HepG2 (cell line): ENCODE measurements around the gene ACTL8. TPM values are rescaled to one million over a fixed set of nuclear protein-coding genes. Genes with fewer than 3 reads are reported as not detected.

ENCODE experiments used
- ATAC-seq: fragments of 200-7000 bp; cut with Tn5 transposase; 3 replicates; pipeline ENCODE4 v1.9.1; 2020; ENCODE audit warnings: mild to moderate bottlenecking, moderate library complexity
- BruUV-seq: library from RNA; stranded (reverse); fragments of 400-500 nt; replicated peaks from 2 replicates; lab custom pipeline; 2021; lab: Mats Ljungman, UMichigan
- CTCF ChIA-PET: fragments of 300-600 bp; formaldehyde crosslinking; extraction: SDS; loops from one replicate; lab custom pipeline; 2021; ENCODE audit warnings: low total read pairs, inconsistent platforms, low intra/inter-chr PET ratio; lab: Yijun Ruan, JAX
- POLR2A ChIA-PET: fragments of 350-600 bp; sonication (Branson Sonifier 250); formaldehyde crosslinking; loops from one replicate; lab custom pipeline; 2020; ENCODE audit warnings: antibody characterized with exemption, inconsistent platforms; lab: Yijun Ruan, JAX
- DNase-seq: peaks from one replicate; pipeline ENCODE4 v3.0.0-alpha.2; 2015; ENCODE audit warnings: low spot score
- FAIRE-seq: peaks from 3 replicates; lab custom pipeline; 2011; peaks lifted over from hg19 to GRCh38; lab: Jason Lieb, UNC
- H2AFZ ChIP-seq: one replicate; pipeline ENCODE4 v1.6.1; 2011; ENCODE audit warnings: low read length, inconsistent platforms
- H3K27ac ChIP-seq: fragments of 300-600 bp; 3 replicates; pipeline ENCODE4 v1.8.0; 2011; ENCODE audit warnings: mixed run types, mild to moderate bottlenecking, mixed read lengths, low read length, inconsistent platforms; ENCODE audit not compliant: insufficient read depth; ENCODE audit errors: extremely low read length
- H3K27me3 ChIP-seq, 2 experiments: fragments of 200-600 bp in 1 of 2; 2 replicates in 1 of 2; 3 replicates in 1 of 2; pipeline versions ENCODE4 v1.6.0 to v1.8.0; 2011; ENCODE audit warnings: low read length in 2 of 2, mild to moderate bottlenecking in 2 of 2, moderate library complexity in 2 of 2, inconsistent platforms in 1 of 2; ENCODE audit not compliant: insufficient read depth in 2 of 2, control insufficient read depth in 1 of 2
- H3K36me3 ChIP-seq, 2 experiments: fragments of 200-600 bp in 1 of 2; replicated peaks in 1 of 2; 2 replicates in 1 of 2; 3 replicates in 1 of 2; pipeline versions ENCODE4 v1.5.1 to v1.8.0; 2011; ENCODE audit warnings: low read length in 2 of 2, inconsistent platforms in 1 of 2; ENCODE audit not compliant: insufficient read depth in 2 of 2, control insufficient read depth in 1 of 2
- H3K4me1 ChIP-seq: 2 replicates; pipeline ENCODE4 v1.5.1; 2012; ENCODE audit warnings: low read length, inconsistent platforms; ENCODE audit not compliant: insufficient read depth
- H3K4me2 ChIP-seq: 2 replicates; pipeline ENCODE4 v1.6.0; 2011; ENCODE audit warnings: low read depth, low read length, inconsistent platforms
- H3K4me3 ChIP-seq, 3 experiments: fragments of 200-600 bp in 1 of 3; sonication (generic), shearing (Covaris generic) in 1 of 3; replicated peaks in 1 of 3; 2 replicates each; pipeline ENCODE4 v1.5.1; 2011 to 2016; ENCODE audit warnings: low read length in 3 of 3, inconsistent platforms in 2 of 3, low read depth in 2 of 3, mild to moderate bottlenecking in 2 of 3, control low read depth in 1 of 3, mixed read lengths in 1 of 3; ENCODE audit not compliant: insufficient read depth in 1 of 3
- H3K79me2 ChIP-seq: one replicate; pipeline ENCODE4 v1.6.1; 2011; ENCODE audit warnings: low read length, inconsistent platforms; ENCODE audit not compliant: insufficient read depth
- H3K9ac ChIP-seq: 2 replicates; pipeline ENCODE4 v1.6.0; 2011; ENCODE audit warnings: mild to moderate bottlenecking, low read depth, low read length, inconsistent platforms; ENCODE audit not compliant: insufficient read depth
- H3K9me3 ChIP-seq: 2 replicates; pipeline ENCODE4 v1.5.1; 2012; ENCODE audit warnings: mild to moderate bottlenecking, low read length
- H4K20me1 ChIP-seq: 2 replicates; pipeline ENCODE4 v1.6.0; 2011; ENCODE audit warnings: inconsistent platforms, mild to moderate bottlenecking, low read length, moderate library complexity; ENCODE audit not compliant: insufficient read depth
- NFE2L1 ChIP-seq: sonication (generic); formaldehyde crosslinking; IDR thresholded peaks from 2 replicates; pipeline ENCODE4 v1.4.0; 2020; ENCODE audit warnings: missing genetic modification reagents, mild to moderate bottlenecking, borderline replicate concordance
- NFE2L2 ChIP-seq: fragments of 150-350 bp; IDR thresholded peaks from 2 replicates; pipeline ENCODE4 v1.6.1; 2014; ENCODE audit warnings: low read length
- SMAD1 ChIP-seq: sonication (generic); formaldehyde crosslinking; IDR thresholded peaks from 2 replicates; pipeline ENCODE4 v1.4.0; 2020; ENCODE audit warnings: missing genetic modification reagents, low read depth, mild to moderate bottlenecking, borderline replicate concordance
- THYN1 ChIP-seq: sonication (generic); formaldehyde crosslinking; IDR thresholded peaks from 2 replicates; pipeline ENCODE4 v1.8.1; 2023; ENCODE audit warnings: low read depth, mild to moderate bottlenecking, moderate library complexity, missing genetic modification reagents, borderline replicate concordance
- ZBTB7A ChIP-seq: sonication (generic); formaldehyde crosslinking; IDR thresholded peaks from 2 replicates; pipeline ENCODE4 v1.8.0; 2022; ENCODE audit warnings: mild to moderate bottlenecking, missing genetic modification reagents
- ZBTB7B ChIP-seq: sonication (generic); formaldehyde crosslinking; IDR thresholded peaks from 2 replicates; pipeline ENCODE4 v1.4.0; 2020; ENCODE audit warnings: missing genetic modification reagents
- ZKSCAN1 ChIP-seq: fragments of 150-350 bp; IDR thresholded peaks from 2 replicates; pipeline ENCODE4 v1.6.1; 2014; ENCODE audit warnings: low read length
- ZNF205 ChIP-seq: IDR thresholded peaks from 2 replicates; pipeline ENCODE4 v1.6.1; 2018; ENCODE audit warnings: missing biosample characterization, missing genetic modification reagents
- ZNF430 ChIP-seq: sonication (generic); formaldehyde crosslinking; IDR thresholded peaks from 2 replicates; pipeline ENCODE4 v1.9.0; 2021; ENCODE audit warnings: mild to moderate bottlenecking, missing genetic modification reagents
- ZNF549 ChIP-seq: sonication (generic); formaldehyde crosslinking; IDR thresholded peaks from 2 replicates; pipeline ENCODE4 v1.5.0; 2020; ENCODE audit warnings: missing genetic modification reagents
- ZNF709 ChIP-seq: sonication (generic); formaldehyde crosslinking; IDR thresholded peaks from 2 replicates; pipeline ENCODE4 v1.5.0; 2020; ENCODE audit warnings: mild to moderate bottlenecking, missing genetic modification reagents
- WGBS: methylation state at CpG from one replicate; pipeline ENCODE4 v1.1.6; 2017; ENCODE audit warnings: low lambda C conversion rate; 5-methylcytosine and 5-hydroxymethylcytosine counted together
- in situ Hi-C: cut with HindIII; loops from 2 replicates; pipeline ENCODE4 v1.10.0; 2017; ENCODE audit warnings: low pct_unique_long_range_greater_than_20kb; ENCODE audit not compliant: extremely low pct_ligation_motif_present
- intact Hi-C: fragments of 100-400 bp; cut with micrococcal nuclease; formaldehyde crosslinking; loops from one replicate; pipeline ENCODE4 v1.10.0; 2022; ENCODE audit not compliant: unreplicated experiment
- polyA plus RNA-seq, 8 experiments: library from polyadenylated mRNA; depleted of rRNA in 3 of 8; stranded (reverse) in 7 of 8; unstranded in 1 of 8; fragments of >200 nt; fragmentation: Illumina TruSeq in 4 of 8; extraction: Trizol in 4 of 8; gene quantifications; 2 replicates each; pipeline versions ENCODE4 v1.2.1 to v1.2.3, GENCODE V29; 2011 to 2016; ENCODE audit warnings: low read depth in 4 of 8, missing spikeins in 1 of 8, mixed read lengths in 1 of 8; ENCODE audit not compliant: insufficient read depth in 1 of 8
- total RNA-seq, 5 experiments: library from RNA; depleted of rRNA; stranded (reverse); fragments of >200 nt; fragmentation: Illumina TruSeq; extraction: Trizol; gene quantifications; 2 replicates each; pipeline ENCODE4 v1.2.3, GENCODE V29; 2016; ENCODE audit warnings: low read depth in 1 of 5
- TF ChIP-seq, protein P1 (sequence below): sonication (generic); formaldehyde crosslinking; IDR thresholded peaks from 2 replicates; pipeline ENCODE4 v1.5.1; 2020; ENCODE audit warnings: mild to moderate bottlenecking, missing genetic modification reagents, moderate library complexity
- TF ChIP-seq, protein P2 (sequence below): sonication (generic); formaldehyde crosslinking; IDR thresholded peaks from 2 replicates; pipeline ENCODE4 v1.5.0; 2020; ENCODE audit warnings: mild to moderate bottlenecking, missing genetic modification reagents
- TF ChIP-seq, protein P3 (sequence below): sonication (generic); formaldehyde crosslinking; IDR thresholded peaks from 2 replicates; pipeline ENCODE4 v1.4.0; 2020; ENCODE audit warnings: missing genetic modification reagents
- TF ChIP-seq, protein P4 (sequence below): sonication (generic); formaldehyde crosslinking; IDR thresholded peaks from 2 replicates; pipeline ENCODE4 v1.4.0; 2020; ENCODE audit warnings: missing genetic modification reagents
- TF ChIP-seq, protein P5 (sequence below): IDR thresholded peaks from 2 replicates; pipeline ENCODE4 v1.6.1; 2012; ENCODE audit warnings: low read depth, low read length, improper control_type of control experiment

The ACTL8 gene
- total and polyA plus RNA-seq, 2 of the 13 experiments (the other 11 are each of a cell fraction or from before 2014, with no cell fraction given): 0.09 to 0.64 TPM

DNA sequence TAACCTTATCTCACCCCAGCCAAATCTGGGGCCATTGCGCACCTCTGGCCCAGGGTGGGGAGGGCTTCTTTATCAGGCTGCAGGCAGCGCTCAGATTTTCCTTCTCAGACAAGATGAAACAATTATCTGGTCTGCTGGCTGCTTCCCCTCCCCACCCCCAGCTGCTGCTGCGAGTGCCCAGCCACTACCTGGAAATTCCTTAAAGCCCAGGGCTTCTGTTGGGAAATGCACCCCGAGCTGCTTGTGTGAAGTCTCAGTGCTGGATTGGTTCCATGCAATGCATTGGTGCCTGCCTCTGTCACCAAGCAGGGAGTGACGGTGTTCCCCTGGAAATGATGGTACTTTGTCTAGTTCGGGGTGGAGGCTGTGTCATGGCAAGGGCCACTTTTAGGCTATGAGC lies 18.5 kb upstream of the ACTL8 start:
- H3K4me2 ChIP-seq: no peak overlapping the region
- TF ChIP-seq NFE2L1 (CRISPR knock-in tag) (no peak), THYN1 (CRISPR knock-in tag) (no peak), SMAD1 (CRISPR knock-in tag) (no peak), ZNF430 (CRISPR knock-in tag) (no peak), ZBTB7B (CRISPR knock-in tag) (no peak), ZNF709 (CRISPR knock-in tag) (no peak), ZNF549 (CRISPR knock-in tag) (no peak), ZNF205 (CRISPR knock-in tag) (no peak), NFE2L2 (no peak), ZKSCAN1 (no peak), ZBTB7A (CRISPR knock-in tag) (no peak)
- TF ChIP-seq, protein P1, sequence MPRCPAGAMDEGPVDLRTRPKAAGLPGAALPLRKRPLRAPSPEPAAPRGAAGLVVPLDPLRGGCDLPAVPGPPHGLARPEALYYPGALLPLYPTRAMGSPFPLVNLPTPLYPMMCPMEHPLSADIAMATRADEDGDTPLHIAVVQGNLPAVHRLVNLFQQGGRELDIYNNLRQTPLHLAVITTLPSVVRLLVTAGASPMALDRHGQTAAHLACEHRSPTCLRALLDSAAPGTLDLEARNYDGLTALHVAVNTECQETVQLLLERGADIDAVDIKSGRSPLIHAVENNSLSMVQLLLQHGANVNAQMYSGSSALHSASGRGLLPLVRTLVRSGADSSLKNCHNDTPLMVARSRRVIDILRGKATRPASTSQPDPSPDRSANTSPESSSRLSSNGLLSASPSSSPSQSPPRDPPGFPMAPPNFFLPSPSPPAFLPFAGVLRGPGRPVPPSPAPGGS (CRISPR knock-in tag): no peak
- TF ChIP-seq, protein P2, sequence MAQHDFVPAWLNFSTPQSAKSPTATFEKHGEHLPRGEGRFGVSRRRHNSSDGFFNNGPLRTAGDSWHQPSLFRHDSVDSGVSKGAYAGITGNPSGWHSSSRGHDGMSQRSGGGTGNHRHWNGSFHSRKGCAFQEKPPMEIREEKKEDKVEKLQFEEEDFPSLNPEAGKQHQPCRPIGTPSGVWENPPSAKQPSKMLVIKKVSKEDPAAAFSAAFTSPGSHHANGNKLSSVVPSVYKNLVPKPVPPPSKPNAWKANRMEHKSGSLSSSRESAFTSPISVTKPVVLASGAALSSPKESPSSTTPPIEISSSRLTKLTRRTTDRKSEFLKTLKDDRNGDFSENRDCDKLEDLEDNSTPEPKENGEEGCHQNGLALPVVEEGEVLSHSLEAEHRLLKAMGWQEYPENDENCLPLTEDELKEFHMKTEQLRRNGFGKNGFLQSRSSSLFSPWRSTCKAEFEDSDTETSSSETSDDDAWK (CRISPR knock-in tag): no peak
- TF ChIP-seq, protein P3, sequence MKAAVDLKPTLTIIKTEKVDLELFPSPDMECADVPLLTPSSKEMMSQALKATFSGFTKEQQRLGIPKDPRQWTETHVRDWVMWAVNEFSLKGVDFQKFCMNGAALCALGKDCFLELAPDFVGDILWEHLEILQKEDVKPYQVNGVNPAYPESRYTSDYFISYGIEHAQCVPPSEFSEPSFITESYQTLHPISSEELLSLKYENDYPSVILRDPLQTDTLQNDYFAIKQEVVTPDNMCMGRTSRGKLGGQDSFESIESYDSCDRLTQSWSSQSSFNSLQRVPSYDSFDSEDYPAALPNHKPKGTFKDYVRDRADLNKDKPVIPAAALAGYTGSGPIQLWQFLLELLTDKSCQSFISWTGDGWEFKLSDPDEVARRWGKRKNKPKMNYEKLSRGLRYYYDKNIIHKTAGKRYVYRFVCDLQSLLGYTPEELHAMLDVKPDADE: no peak
- TF ChIP-seq, protein P4, sequence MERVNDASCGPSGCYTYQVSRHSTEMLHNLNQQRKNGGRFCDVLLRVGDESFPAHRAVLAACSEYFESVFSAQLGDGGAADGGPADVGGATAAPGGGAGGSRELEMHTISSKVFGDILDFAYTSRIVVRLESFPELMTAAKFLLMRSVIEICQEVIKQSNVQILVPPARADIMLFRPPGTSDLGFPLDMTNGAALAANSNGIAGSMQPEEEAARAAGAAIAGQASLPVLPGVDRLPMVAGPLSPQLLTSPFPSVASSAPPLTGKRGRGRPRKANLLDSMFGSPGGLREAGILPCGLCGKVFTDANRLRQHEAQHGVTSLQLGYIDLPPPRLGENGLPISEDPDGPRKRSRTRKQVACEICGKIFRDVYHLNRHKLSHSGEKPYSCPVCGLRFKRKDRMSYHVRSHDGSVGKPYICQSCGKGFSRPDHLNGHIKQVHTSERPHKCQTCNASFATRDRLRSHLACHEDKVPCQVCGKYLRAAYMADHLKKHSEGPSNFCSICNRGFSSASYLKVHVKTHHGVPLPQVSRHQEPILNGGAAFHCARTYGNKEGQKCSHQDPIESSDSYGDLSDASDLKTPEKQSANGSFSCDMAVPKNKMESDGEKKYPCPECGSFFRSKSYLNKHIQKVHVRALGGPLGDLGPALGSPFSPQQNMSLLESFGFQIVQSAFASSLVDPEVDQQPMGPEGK (CRISPR knock-in tag): no peak
- TF ChIP-seq, protein P5, sequence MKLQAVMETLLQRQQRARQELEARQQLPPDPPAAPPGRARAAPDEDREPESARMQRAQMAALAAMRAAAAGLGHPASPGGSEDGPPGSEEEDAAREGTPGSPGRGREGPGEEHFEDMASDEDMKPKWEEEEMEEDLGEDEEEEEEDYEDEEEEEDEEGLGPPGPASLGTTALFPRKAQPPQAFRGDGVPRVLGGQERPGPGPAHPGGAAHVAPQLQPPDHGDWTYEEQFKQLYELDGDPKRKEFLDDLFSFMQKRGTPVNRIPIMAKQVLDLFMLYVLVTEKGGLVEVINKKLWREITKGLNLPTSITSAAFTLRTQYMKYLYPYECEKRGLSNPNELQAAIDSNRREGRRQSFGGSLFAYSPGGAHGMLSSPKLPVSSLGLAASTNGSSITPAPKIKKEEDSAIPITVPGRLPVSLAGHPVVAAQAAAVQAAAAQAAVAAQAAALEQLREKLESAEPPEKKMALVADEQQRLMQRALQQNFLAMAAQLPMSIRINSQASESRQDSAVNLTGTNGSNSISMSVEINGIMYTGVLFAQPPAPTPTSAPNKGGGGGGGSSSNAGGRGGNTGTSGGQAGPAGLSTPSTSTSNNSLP: no peak
- H3K4me3 ChIP-seq: no peak overlapping the region
- FAIRE-seq (no peak), ATAC-seq (no peak), DNase-seq (no peak)
- BruUV-seq: no TSS peak
- ChIA-PET CTCF (no interaction called here), POLR2A (no interaction called here)
- no peaks in the 10 kb centered on the region for H3K4me1 ChIP-seq
- peaks cover 4 to 40% of the 10 kb centered on the region in 2 experiments for H3K27me3 ChIP-seq
- H3K9ac ChIP-seq: no peak overlapping the region
- intact Hi-C loops: no loop called here
- H2AFZ ChIP-seq: no peak overlapping the region
- H3K27ac ChIP-seq: no peak overlapping the region
- 28% methylated on average over 5 of the region's 6 CpGs for WGBS
- in situ Hi-C loops: no loop called here
- H3K36me3 ChIP-seq: no peaks in the 10 kb centered on the region
- H4K20me1 ChIP-seq: 0 out of 2 replicates have a peak, but pooled peaks cover 2% of the 10 kb centered on the region
- H3K9me3 ChIP-seq: no peaks in the 10 kb centered on the region
- no peaks in the 10 kb centered on the region for H3K79me2 ChIP-seq
